GM18517 (cell line): ENCODE data around the gene CYB5A.

ENCODE experiments used
- ATAC-seq: cut with Tn5 transposase; IDR thresholded peaks from one replicate; pipeline ENCODE4 v1.9.1; 2021; ENCODE audit warnings: mild to moderate bottlenecking, moderate library complexity; ENCODE audit not compliant: unreplicated experiment

Gene CYB5A

DNA sequence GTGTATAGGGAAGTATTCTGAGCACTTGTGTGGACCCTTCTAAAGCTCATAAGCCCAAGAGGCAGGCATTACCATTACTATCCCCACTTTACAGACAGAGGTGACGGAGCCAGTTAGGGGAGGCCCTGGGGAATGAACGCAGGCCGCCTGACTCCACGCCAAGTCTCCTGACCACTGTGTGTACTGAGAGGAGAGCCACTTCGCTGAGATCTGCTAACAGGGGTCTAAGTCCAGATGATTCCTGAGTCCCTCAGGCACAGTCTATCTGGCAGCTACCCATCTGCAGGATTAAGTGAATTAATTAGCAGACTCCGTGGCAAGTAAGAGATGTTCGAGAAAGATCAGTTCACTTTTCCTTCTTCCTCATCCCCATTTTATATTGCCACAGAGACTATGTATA lies 13.7 kb downstream of the CYB5A start:
- no peak for ATAC-seq

DNA sequence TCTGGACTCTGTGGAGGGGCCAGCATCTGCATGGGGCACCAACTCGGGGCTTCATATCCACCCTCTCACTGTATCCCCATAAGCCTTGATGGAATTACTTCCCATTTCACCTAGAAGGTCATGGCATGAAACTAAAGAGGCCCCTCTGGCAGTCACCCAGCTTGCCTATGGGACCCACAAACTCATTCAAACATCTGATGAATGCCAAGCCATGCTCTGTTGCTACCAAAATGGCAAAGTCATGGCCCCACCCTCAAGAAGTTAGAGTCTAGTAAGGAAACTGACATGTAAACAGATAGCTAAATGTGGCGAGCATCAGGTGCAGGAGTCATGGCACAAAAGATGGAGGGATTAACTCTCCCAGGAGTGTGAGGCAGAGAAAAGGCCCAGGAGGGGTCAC lies 14.5 kb downstream of the CYB5A start:
- no peak for ATAC-seq

DNA sequence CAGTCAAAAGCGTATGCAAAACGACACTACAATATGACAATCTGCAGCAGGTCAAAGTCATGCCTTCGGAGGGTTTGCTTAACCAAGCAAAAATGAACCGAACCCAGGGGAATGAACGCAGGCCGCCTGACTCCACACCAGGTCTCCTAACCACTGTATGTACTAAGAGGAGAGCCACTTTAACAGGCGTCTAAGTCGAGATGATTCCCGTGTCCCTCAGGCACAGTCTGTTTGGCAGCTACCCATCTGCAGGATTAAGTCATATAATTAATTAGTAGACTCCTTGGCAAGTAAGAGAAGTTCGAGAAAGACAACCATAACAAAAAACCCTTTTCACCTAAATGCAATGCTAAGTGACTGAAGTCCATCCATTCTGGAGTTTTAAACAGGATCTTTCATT lies 15.2 kb downstream of the CYB5A start:
- ATAC-seq: no peak

DNA sequence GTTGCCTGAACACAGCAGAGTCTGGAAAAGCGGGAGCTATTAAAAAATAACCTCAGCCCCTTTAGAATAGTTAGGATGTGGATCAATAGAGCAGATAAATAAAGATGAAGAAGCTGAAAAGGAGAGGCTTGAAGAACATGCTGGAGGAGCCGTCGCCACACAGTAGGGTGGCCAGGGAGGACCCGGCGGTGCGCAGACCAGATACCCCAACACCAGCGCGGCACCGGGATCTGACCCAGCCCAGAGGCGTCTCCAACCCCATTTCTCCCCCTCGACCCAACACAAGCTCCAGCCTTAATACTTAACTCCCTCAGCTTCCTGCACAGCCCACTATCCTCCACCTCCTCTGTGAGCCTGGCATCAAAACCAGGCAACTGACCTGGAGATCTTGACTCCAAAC lies 16.0 kb downstream of the CYB5A start:
- no peak for ATAC-seq

DNA sequence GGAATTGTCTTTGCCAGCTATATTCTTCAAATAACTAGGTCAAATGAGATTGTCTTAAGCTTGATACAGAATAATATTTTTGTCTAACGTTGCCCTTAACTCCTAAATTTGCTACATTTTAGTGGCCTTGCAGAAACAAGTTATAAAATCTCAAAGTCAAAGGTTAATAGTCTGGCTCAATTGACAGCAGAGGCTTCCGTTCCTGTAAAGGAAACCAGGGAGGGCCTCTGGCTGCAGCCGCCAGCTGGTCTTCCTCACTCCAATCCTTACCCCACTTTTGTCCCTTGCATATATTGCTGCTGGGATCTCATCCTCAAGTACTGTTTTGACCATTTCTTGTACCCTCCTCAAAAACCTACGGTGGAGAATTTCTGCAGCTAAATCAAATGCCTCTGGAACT lies 17.1 kb downstream of the CYB5A start:
- no peak for ATAC-seq

DNA sequence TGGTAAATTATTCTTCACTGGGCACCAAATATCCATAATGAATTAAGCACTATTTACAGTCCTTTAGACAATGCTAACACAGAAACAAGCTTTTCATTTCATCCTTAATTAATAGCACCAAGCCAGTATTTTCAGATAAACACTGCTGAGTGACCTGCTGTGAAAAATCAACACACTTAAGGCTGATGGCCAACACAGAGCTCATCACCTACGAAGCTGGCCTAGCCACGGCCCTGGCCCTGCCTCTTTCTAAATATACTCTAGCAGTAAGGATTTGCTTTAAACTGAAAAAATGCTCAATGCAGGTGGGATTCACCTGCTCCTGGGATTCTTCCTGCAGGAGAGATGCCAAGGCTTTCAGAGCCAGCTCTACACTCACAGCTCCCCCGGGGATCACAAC lies 18.4 kb downstream of the CYB5A start:
- ATAC-seq: no peak

DNA sequence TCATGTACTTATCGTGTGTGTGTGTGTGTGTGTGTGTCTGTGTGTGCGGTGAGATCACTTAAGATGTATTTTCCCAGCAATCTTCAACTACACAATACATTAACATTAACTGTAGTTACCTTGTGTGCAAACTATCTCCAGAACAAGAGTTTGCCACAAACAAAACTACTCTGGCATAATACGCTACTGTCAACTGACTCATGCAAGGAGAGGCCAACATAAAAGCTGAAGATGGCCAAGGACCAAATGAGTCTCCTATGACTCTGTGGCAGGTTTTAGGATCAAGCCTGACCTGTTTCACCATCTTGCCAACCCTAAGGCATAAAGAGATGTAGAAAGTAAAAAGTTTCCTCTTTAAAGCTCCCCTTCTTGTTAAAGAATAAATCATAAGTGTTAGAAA lies 20.1 kb downstream of the CYB5A start:
- no peak for ATAC-seq

DNA sequence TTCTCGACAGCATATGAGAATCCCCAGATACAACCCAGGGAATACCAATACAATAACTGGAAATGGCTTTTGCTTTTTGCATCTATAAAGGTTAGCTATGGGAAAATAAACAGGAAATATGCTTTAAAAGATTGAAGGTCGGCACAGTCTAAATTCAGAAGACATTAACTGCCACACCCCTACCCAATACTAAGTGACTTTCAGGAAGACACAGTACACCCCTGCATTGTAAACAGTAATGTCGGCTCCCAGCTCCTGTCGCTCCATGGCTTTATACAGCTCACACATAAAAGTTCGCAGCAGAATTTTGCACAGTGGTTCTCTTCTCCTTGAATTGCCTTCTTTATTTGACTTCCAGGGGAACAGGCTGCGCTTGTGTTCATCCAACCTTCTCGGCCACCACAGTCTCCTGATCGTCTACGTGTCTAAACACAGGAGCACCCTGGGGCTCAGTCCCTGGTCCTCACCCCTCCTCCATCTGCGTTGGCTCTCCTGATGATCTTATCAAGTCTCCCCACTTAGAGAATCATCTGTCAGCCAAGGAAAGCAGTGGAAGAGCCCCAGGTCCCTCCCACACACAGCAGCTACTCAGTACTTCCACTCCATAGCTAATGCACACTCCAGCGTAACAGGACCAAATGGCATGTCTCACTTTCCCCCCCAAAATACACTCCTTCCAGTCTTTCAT lies 22.7 kb downstream of the CYB5A start:
- ATAC-seq: no peak

DNA sequence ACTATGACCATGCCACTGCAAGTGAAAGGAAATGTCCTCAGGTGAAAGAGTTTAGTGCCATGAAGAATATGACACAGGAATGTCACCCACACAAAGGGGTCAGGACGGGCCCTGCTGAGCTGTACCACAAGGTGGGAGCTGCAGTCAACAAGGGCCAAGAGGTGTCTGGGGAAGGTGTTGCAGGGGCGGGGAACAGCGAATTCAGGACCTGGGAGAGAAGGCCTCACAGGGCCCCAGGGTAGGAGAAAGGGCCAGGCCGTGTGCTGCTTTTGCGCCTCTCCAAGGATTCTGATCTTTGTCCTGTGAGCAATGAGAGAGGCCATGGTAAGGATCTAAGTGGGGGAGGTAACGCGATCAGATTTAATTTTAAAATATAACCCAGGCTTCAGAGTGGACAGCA lies 23.6 kb downstream of the CYB5A start:
- ATAC-seq: no peak

DNA sequence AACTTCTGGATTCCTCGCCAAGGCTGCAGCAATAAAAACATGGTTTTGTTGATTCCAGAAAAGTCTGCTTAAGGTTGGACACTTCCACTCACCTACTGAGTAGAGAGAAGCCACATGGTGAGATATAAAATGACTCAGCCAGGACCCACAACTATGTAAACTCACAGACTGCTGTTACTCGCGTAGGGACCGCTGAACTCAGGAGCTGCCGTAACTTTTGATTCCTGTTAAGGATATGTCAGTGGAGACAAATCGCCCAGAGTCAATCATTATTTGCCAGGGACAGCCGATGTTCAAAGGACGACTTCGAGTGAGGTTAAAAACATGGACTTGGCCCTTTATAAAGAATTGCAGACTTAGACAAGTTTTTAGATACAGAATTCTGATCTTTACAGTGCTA lies 25.6 kb downstream of the CYB5A start:
- no peak for ATAC-seq

DNA sequence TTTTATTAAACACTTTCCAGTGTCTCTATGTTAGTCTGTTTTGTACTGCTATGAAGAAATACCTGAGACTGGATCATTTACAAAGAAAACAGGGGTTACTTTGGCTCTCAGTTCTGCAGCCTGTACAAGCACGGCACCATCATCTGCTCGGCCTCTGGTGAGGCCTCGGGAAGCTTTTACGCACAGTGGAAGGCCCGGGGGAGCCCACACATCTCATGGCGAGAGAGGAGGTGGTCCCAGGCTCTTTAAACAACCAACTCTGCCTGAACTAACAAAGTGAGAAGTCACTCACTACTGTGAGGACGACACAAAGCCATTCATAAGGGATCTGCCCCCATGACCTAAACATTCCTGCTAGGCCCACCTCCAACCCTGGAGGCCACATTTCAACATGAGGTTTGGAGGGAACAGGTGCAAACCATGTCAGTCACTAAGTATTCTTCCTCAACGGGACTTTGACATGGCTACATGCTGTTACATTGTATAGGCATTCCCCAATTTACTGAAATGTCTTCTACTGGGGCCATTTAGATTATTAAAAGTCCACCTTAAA lies 26.1 kb downstream of the CYB5A start:
- ATAC-seq: no peak

DNA sequence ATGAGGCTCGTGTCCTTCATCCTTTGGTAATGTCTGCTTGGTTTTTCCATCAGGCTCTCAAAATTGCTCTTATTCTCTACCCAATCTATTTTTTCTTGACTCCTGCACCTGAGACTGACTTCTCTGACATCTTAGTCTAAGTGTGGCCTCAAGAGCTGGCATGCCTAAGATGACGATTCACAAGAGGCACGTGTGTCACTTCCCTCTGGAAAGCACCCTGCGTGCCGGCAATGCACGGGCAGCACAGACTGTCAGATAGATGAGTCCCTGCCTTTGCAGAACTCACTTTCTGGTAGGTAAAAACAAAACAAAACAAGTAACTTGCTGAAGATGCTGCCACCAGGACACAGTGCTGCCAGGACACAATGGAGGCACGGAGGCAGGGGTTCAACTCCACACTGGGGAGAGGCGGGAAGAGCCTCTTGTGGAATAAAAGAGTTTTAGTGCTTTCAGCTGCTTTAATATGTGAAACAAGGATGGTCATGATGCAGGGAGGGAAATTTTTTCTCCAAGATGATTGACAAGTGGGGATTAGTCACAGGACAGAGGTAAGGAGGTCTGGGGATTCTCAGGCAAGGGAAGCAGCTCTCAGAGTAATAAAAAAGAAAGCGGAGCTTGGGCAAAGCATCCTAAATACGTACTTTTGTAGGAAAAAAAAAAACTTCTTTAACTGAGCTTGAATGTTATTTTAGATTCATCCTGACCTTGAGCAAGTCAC lies 27.3 kb downstream of the CYB5A start:
- peak; percentile 95 for ATAC-seq

DNA sequence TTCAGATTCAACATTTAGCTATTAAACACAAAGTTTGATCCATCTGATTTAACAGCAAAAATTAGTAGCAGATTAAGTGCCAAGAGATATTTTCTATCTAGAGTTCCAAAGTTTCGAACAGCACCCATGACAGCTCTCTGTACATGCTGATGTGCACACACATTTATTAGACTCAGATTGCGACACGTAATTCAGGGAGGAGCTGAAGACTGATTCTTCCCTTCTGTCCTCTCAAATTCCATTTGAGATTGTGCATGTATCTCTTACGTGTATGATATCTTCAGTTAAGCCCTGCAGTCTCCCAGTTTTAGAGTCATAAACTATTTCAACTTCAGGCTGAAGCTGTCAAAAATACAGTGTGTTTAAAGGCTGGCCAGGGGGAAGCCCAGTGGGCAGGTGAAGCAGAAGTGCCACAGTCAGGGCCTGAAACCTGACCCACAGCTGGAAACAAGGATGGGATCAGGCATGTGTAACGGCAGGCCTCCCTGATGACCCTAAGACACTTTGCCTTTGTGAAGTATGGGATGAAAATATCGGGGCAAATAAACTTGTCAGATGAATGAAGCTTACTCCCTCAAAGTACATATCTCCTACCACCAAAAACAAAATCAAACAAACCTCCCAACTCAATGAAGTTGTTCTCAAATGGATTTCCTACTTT lies 30.6 kb downstream of the CYB5A start:
- ATAC-seq: no peak

DNA sequence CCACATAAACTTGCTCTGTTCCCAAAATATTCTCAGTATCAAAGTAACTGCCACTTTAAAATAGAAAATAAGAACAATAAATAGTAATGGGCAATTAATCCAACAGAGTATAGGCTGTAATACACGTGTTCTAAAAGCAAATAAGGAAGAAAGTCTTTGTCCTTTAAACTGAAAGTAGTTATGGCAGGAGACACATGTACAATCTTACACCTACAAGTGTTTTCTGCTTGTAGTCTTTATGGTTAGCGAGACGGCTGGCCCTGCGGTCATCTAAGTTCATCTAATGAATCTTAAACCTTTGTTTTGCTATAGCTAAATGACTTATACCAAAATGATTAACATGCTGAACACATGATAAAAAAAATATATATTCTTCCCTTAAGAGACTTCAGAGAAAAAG lies 32.4 kb downstream of the CYB5A start:
- no peak for ATAC-seq

DNA sequence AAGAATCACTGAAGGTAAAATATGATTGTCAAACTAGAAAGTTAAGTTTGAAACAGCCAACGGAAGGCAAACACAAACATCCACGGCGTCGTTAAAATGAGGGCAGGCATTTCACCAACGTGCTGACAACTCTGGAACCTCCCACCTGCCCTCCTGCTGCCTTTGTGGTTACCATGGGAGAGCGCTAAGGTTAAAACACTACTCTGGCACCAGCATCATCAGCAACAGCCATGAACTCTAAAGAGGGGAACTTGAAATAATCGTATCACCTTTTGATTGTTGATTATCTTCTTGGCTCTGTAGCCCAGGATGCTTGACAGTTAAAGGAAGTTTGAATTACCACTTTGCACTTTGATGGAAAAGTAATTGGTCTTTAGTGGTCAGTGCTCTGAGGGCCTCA lies 34.7 kb downstream of the CYB5A start:
- ATAC-seq: no peak

DNA sequence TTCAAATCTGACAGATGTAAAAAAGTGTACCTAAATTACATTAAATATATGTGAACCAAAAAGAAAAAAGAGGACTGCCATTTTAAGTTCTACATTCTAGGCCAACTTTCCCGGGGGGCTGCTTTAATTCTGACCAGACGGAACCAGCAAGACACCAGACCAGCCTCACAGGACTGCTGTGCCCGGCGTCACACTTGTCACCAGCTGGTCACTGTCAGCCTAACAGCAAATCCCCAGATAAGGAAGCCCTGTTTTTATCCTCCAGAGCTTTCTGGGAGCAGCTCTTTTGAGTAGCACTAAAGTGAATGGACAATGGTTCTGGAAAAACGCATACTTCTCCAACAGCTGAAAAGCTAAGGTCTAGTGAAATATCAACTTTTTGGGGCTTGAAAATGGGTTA lies 35.6 kb downstream of the CYB5A start:
- no peak for ATAC-seq

DNA sequence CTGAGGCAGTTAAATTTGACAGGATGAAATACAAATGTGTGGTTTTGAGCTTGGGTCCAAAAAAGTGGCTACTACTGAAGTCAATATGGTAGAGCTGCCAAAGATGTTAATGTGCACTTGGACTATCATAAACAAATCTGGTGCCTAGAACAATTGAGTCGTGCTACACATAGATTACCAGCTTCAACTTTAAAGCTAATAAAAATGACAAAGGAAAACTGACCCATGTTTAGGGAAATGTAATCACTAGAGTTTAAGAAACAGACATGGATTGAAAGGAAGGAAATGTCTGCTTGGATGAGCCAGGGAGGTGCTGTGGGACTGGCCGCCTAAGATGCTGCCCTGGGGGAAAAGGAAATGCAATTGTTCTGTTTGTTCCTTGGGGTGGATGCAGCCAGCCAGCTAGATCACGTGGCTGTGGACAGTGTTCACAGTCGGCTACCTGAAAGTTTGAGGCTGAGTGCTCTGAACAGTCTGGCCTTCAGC lies 36.6 kb downstream of the CYB5A start:
- no peak for ATAC-seq

DNA sequence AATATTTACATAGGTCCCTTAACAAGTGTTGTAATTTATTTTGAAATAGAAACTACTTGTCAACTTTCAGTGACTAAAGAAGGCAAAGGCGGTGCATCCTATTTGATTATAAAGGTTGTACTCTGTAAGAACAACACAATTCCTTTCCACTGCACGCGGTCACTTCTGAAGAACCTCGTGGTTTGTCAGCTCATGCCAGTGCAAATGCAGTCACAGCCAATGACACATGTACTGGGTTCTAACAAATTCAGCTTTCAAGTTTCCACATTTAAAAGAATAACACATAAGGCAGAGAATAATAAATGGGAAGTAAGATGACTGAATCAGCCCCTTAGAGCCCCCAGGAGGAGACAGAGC lies 39.7 kb downstream of the CYB5A start:
- ATAC-seq: no peak

DNA sequence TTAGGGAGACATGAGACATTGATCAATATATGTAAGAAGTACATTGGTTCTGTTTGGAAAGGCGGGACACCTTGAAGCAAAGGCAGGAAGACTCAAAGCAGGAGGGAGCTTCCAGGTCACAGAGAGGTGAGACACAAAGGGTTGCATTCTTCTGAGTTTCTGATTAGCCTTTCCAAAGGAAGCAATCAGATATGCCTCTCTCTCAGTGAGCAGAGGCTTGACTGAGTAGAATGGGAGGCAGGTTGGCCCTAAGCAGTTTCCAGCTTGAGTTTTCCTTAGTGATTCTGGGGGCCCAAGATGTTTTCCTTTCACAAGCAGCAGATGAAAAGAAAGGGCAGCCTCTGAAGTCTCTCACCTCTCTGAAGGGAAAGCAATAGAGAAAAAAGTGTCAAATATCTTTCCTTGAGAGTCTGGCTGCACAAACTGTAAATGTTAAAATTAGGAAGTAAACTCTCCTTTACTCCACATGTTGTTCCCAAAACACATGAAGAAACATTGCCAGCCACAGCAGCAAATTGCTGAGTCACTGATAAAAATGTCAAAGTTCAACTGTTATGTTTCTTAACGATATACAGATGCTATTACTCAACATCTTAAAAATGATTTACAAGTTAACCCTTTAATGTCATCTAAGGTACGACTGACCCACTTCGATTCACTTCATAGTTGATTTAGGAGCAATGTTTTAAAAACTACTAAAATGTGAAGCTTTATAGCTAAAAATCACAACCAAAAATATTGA lies 40.3 kb downstream of the CYB5A start:
- no peak for ATAC-seq

DNA sequence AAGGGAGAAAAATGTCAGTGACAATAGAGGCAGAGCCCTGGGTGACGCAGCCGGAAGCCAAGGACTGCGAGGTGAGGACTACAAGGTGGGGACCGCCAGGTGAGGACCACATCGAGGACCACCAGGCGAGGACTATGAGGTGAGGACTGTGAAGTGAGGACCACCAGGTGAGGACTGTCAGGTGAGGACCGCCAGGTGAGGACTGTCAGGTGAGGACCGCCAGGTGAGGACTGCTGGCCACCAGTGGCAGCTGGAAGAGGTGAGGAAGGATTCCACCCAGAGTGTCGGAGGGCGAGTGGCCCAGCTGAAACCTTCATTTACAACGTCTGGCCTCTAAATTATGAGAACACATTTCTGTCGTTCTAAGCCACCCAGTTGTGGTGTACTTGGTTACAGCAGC lies 41.6 kb downstream of the CYB5A start:
- no peak for ATAC-seq
